Measurements from ENCODE around the gene NTRK3.
"Not testable (repeated sequence)": the region's sequence is repeated elsewhere in the genome, so short reads cannot be mapped to it uniquely, and the experiment has no call there.

The NTRK3 gene

DNA sequence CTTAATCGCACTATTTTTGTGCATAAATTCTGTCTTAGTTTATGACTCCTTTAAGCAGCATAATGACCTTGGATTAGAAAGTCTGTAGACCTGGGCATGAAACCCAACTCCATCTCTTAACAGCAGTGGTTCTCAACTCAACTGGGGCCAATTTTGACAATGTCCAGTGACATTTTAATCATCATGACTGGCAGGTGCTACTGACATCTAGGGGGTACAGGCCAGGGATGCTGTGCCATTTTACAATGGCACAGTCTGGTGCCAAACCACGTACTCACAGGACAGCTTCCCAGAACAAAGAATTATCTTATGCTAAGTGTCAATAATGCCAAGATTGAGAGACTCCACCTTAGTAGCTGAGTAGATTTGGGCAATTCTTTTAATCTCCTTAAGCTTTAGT is 405.0 kb downstream of the NTRK3 start:
- H3K4me3 ChIP-seq (ENCODE audit: low read depth, low read length) = no peak overlapping the region
- no peaks in the 10 kb centered on the region for H3K27me3 ChIP-seq (ENCODE audit: control insufficient read depth, insufficient read depth, low read length)
- no peak overlapping the region for H3K9ac ChIP-seq (ENCODE audit: low read depth, low read length)
- no peaks in the 10 kb centered on the region for H3K9me3 ChIP-seq (ENCODE audit: control insufficient read depth, insufficient read depth, low read length)
- H3K36me3 ChIP-seq (ENCODE audit: control insufficient read depth, insufficient read depth, low read length) = no peaks in the 10 kb centered on the region
- no peak overlapping the region for H3K27ac ChIP-seq (ENCODE audit: low read depth, low read length)
- H3K4me1 ChIP-seq (ENCODE audit: control insufficient read depth, insufficient read depth, low read length) = no peaks in the 10 kb centered on the region

DNA sequence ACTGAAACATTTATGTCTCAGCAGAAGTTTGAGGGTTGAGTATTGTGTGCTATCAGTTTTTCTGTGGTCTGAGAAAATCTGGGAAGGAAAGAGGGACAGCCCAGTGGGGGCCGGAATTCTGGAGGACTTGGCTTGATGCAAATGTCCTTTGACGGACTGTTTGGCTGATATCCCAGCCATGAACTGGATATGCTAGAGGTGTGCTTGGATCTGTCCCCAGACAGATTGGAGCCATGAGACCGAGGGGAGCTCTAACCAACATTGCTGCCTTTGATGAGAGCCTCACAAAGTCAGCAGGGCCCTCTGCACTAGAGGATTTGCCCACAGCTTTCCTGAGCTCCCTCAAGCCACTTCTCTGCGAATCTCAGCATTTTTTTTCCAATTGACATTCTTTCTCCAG is 405.6 kb downstream of the NTRK3 start:
- H3K9me3 ChIP-seq (ENCODE audit: control insufficient read depth, insufficient read depth, low read length) = no peaks in the 10 kb centered on the region
- no peak overlapping the region for H3K9ac ChIP-seq (ENCODE audit: low read depth, low read length)
- H3K27ac ChIP-seq (ENCODE audit: low read depth, low read length) = no peak overlapping the region
- H3K4me3 ChIP-seq (ENCODE audit: low read depth, low read length) = no peak overlapping the region
- no peaks in the 10 kb centered on the region for H3K4me1 ChIP-seq (ENCODE audit: control insufficient read depth, insufficient read depth, low read length)
- no peaks in the 10 kb centered on the region for H3K27me3 ChIP-seq (ENCODE audit: control insufficient read depth, insufficient read depth, low read length)
- H3K36me3 ChIP-seq (ENCODE audit: control insufficient read depth, insufficient read depth, low read length) = no peaks in the 10 kb centered on the region

DNA sequence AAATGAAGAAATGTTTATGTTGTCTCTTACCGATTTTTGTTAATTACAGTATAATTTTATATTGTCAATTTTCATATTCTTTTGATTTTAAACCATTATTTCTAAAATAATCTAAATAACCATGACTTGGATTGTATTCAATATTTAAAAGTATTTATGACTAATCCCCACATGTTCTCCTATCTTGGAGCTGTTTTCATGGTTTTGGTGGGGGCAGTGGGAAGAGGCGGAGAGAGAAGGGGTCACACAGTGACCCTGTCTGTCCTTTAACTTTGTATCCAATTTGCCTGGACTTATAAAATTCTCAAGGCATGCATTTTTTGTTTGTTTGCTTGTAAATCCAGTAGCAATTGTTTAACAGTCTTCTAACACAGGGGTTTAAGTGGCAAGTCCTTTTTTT is 407.4 kb downstream of the NTRK3 start:
- Histone ChIP-seq H3K9ac (ENCODE audit: low read depth, low read length) (no peak overlapping the region), H3K9me3 (ENCODE audit: control insufficient read depth, insufficient read depth, low read length) (no peaks in the 10 kb centered on the region)

GRCh38 chr15:87848012-87848411 is 408.5 kb downstream of the NTRK3 start:
- H3K27me3 ChIP-seq (ENCODE audit: control insufficient read depth, insufficient read depth, low read length) = no peaks in the 10 kb centered on the region
- no peaks in the 10 kb centered on the region for H3K4me1 ChIP-seq (ENCODE audit: control insufficient read depth, insufficient read depth, low read length)
- no peak overlapping the region for H3K9ac ChIP-seq (ENCODE audit: low read depth, low read length)
- H3K9me3 ChIP-seq (ENCODE audit: control insufficient read depth, insufficient read depth, low read length) = no peaks in the 10 kb centered on the region
- no peaks in the 10 kb centered on the region for H3K36me3 ChIP-seq (ENCODE audit: control insufficient read depth, insufficient read depth, low read length)
- H3K27ac ChIP-seq (ENCODE audit: low read depth, low read length) = no peak overlapping the region
- no peak overlapping the region for H3K4me3 ChIP-seq (ENCODE audit: low read depth, low read length)

More for the DNA sequence above, 407.4 kb downstream of the NTRK3 start:
- Histone ChIP-seq H3K27me3 (ENCODE audit: control insufficient read depth, insufficient read depth, low read length) (no peaks in the 10 kb centered on the region), H3K36me3 (ENCODE audit: control insufficient read depth, insufficient read depth, low read length) (no peaks in the 10 kb centered on the region), H3K4me1 (ENCODE audit: control insufficient read depth, insufficient read depth, low read length) (no peaks in the 10 kb centered on the region), H3K4me3 (ENCODE audit: low read depth, low read length) (no peak overlapping the region), H3K27ac (ENCODE audit: low read depth, low read length) (no peak overlapping the region)

DNA sequence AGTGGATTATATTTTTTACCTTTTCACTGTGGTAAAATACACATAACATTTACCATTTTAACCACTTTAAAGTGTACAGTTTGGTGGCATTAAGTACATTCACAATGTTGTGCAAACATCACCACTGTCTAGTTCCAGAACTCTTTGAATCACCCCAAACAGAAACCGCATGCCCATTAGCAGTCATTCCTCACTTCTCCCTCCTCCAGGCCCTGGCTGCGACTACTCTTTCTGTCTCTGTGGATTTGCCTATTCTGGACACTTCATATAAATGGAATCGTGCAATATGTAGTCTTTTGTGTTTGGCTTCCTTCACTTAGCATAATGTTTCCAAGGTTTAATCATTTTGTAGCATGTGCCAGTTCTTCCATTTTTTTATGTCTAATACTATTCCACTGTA is 409.8 kb downstream of the NTRK3 start:
- H3K36me3 ChIP-seq (ENCODE audit: control insufficient read depth, insufficient read depth, low read length) = no peaks in the 10 kb centered on the region
- H3K27me3 ChIP-seq (ENCODE audit: control insufficient read depth, insufficient read depth, low read length) = no peaks in the 10 kb centered on the region
- H3K9me3 ChIP-seq (ENCODE audit: control insufficient read depth, insufficient read depth, low read length) = peaks cover under 1% of the 10 kb centered on the region; the same call in 1 of the 2 replicates
- H3K9ac ChIP-seq (ENCODE audit: low read depth, low read length) = no peak overlapping the region
- H3K4me1 ChIP-seq (ENCODE audit: control insufficient read depth, insufficient read depth, low read length) = no peaks in the 10 kb centered on the region
- H3K4me3 ChIP-seq (ENCODE audit: low read depth, low read length) = no peak overlapping the region
- H3K27ac ChIP-seq (ENCODE audit: low read depth, low read length) = no peak overlapping the region

- Histone ChIP-seq H3K9me3 (ENCODE audit: control insufficient read depth, insufficient read depth, low read length) (peaks cover 4% of the 10 kb centered on the region; the same call in 1 of the 2 replicates), H3K27me3 (ENCODE audit: control insufficient read depth, insufficient read depth, low read length) (no peaks in the 10 kb centered on the region), H3K4me3 (ENCODE audit: low read depth, low read length) (no peak overlapping the region), H3K4me1 (ENCODE audit: control insufficient read depth, insufficient read depth, low read length) (no peaks in the 10 kb centered on the region), H3K9ac (ENCODE audit: low read depth, low read length) (no peak overlapping the region), H3K27ac (ENCODE audit: low read depth, low read length) (no peak overlapping the region), H3K36me3 (ENCODE audit: control insufficient read depth, insufficient read depth, low read length) (no peaks in the 10 kb centered on the region)
Observed at GRCh38 chr15:87843312-87843711, 413.2 kb downstream of the NTRK3 start.

- Histone ChIP-seq H3K27me3 (ENCODE audit: control insufficient read depth, insufficient read depth, low read length) (no peaks in the 10 kb centered on the region), H3K9me3 (ENCODE audit: control insufficient read depth, insufficient read depth, low read length) (peaks cover 4% of the 10 kb centered on the region; the same call in 1 of the 2 replicates), H3K9ac (ENCODE audit: low read depth, low read length) (no peak overlapping the region), H3K36me3 (ENCODE audit: control insufficient read depth, insufficient read depth, low read length) (no peaks in the 10 kb centered on the region), H3K27ac (ENCODE audit: low read depth, low read length) (no peak overlapping the region), H3K4me3 (ENCODE audit: low read depth, low read length) (no peak overlapping the region), H3K4me1 (ENCODE audit: control insufficient read depth, insufficient read depth, low read length) (no peaks in the 10 kb centered on the region)
Observed at GRCh38 chr15:87841426-87841998, 415.0 kb downstream of the NTRK3 start.

DNA sequence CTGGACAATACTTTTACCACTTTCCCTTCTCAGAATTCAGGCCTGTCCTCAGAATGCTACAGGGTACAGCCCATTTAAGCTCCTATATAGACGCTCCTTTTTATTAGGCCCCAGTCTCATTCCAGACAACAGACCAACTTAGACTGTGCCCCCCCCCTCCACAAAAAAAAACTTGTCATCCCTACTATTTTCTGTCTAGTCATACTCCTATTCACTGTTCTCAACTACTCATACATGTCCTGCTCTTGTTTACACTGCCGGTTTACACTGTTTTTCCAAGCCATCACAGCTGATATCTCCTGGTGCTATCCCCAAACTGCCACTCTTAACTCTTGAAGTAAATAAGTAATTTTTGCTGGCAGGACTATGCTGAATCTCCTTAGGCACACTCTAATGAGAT is 420.7 kb downstream of the NTRK3 start:
- H3K36me3 ChIP-seq (ENCODE audit: control insufficient read depth, insufficient read depth, low read length); H3K27ac ChIP-seq (ENCODE audit: low read depth, low read length); H3K9ac ChIP-seq (ENCODE audit: low read depth, low read length); H3K4me3 ChIP-seq (ENCODE audit: low read depth, low read length); H3K4me1 ChIP-seq (ENCODE audit: control insufficient read depth, insufficient read depth, low read length); H3K9me3 ChIP-seq (ENCODE audit: control insufficient read depth, insufficient read depth, low read length); H3K27me3 ChIP-seq (ENCODE audit: control insufficient read depth, insufficient read depth, low read length): not testable (repeated sequence)

- not testable (repeated sequence) for H3K27ac ChIP-seq (ENCODE audit: low read depth, low read length); H3K4me1 ChIP-seq (ENCODE audit: control insufficient read depth, insufficient read depth, low read length); H3K9ac ChIP-seq (ENCODE audit: low read depth, low read length); H3K4me3 ChIP-seq (ENCODE audit: low read depth, low read length); H3K27me3 ChIP-seq (ENCODE audit: control insufficient read depth, insufficient read depth, low read length); H3K36me3 ChIP-seq (ENCODE audit: control insufficient read depth, insufficient read depth, low read length); H3K9me3 ChIP-seq (ENCODE audit: control insufficient read depth, insufficient read depth, low read length)
Observed at GRCh38 chr15:87833333-87833732, 423.2 kb downstream of the NTRK3 start.

- Histone ChIP-seq H3K9ac (ENCODE audit: low read depth, low read length) (no peak overlapping the region), H3K27ac (ENCODE audit: low read depth, low read length) (no peak overlapping the region), H3K4me3 (ENCODE audit: low read depth, low read length) (no peak overlapping the region), H3K4me1 (ENCODE audit: control insufficient read depth, insufficient read depth, low read length) (peaks cover 9% of the 10 kb centered on the region; the same call in 1 of the 2 replicates), H3K36me3 (ENCODE audit: control insufficient read depth, insufficient read depth, low read length) (no peaks in the 10 kb centered on the region), H3K9me3 (ENCODE audit: control insufficient read depth, insufficient read depth, low read length) (no peaks in the 10 kb centered on the region), H3K27me3 (ENCODE audit: control insufficient read depth, insufficient read depth, low read length) (peaks cover 39% of the 10 kb centered on the region)
Observed at GRCh38 chr15:87829332-87830050, 427.0 kb downstream of the NTRK3 start.

GRCh38 chr15:87828608-87829007 is 427.9 kb downstream of the NTRK3 start:
- no peaks in the 10 kb centered on the region for H3K9me3 ChIP-seq (ENCODE audit: control insufficient read depth, insufficient read depth, low read length)
- H3K4me1 ChIP-seq (ENCODE audit: control insufficient read depth, insufficient read depth, low read length) = peaks cover 9% of the 10 kb centered on the region; the same call in 1 of the 2 replicates
- H3K27ac ChIP-seq (ENCODE audit: low read depth, low read length) = no peak overlapping the region
- H3K27me3 ChIP-seq (ENCODE audit: control insufficient read depth, insufficient read depth, low read length) = peaks cover 45% of the 10 kb centered on the region
- no peak overlapping the region for H3K4me3 ChIP-seq (ENCODE audit: low read depth, low read length)
- H3K36me3 ChIP-seq (ENCODE audit: control insufficient read depth, insufficient read depth, low read length) = no peaks in the 10 kb centered on the region
- H3K9ac ChIP-seq (ENCODE audit: low read depth, low read length) = no peak overlapping the region

All from HUES48 (cell line).